ENCODE data around the gene CTAGE9.
"Not testable (repeated sequence)": the region's sequence is repeated elsewhere in the genome, so short reads cannot be mapped to it uniquely, and the experiment has no call there.

CTAGE9 gene

GRCh38 chr6:131710917-131711316, at the start of gene CTAGE9:
Gene CTAGE9 (minus strand): TSS chr6:131711017. CDS start chr6:131711017, 0 bp downstream.
- in situ Hi-C loops (cut with MboI; ENCODE audit: low sequenced_read_pairs) = not testable (repeated sequence)

- in situ Hi-C loops (cut with MboI; ENCODE audit: low sequenced_read_pairs) = no loop called here
These were observed 48.1 kb upstream of the CTAGE9 start for GRCh38 chr6:131758920-131759319.

GRCh38 chr6:131756039-131756438, 45.2 kb upstream of the CTAGE9 start:
- in situ Hi-C loops (cut with MboI; ENCODE audit: low sequenced_read_pairs) = no loop called here

- in situ Hi-C loops (cut with MboI; ENCODE audit: low sequenced_read_pairs) = no loop called here
These were observed 44.8 kb upstream of the CTAGE9 start for GRCh38 chr6:131755597-131755996.

GRCh38 chr6:131754715-131755567, 44.1 kb upstream of the CTAGE9 start:
- in situ Hi-C loops (cut with MboI; ENCODE audit: low sequenced_read_pairs) = no loop called here

GRCh38 chr6:131754088-131754487, 43.3 kb upstream of the CTAGE9 start:
- in situ Hi-C loops (cut with MboI; ENCODE audit: low sequenced_read_pairs) = no loop called here

GRCh38 chr6:131751012-131751715, 40.3 kb upstream of the CTAGE9 start:
- in situ Hi-C loops (cut with MboI; ENCODE audit: low sequenced_read_pairs) = not testable (repeated sequence)

- in situ Hi-C loops (cut with MboI; ENCODE audit: low sequenced_read_pairs) = no loop called here
These were observed 38.2 kb upstream of the CTAGE9 start for GRCh38 chr6:131749023-131749422.

- in situ Hi-C loops (cut with MboI; ENCODE audit: low sequenced_read_pairs) = no loop called here
These were observed 37.1 kb upstream of the CTAGE9 start for GRCh38 chr6:131747821-131748353.

- in situ Hi-C loops (cut with MboI; ENCODE audit: low sequenced_read_pairs) = no loop called here
These were observed 34.7 kb upstream of the CTAGE9 start for GRCh38 chr6:131745476-131745875.

GRCh38 chr6:131744432-131745287, 33.8 kb upstream of the CTAGE9 start:
- in situ Hi-C loops (cut with MboI; ENCODE audit: low sequenced_read_pairs) = no loop called here

- in situ Hi-C loops (cut with MboI; ENCODE audit: low sequenced_read_pairs) = no loop called here
These were observed 31.0 kb upstream of the CTAGE9 start for GRCh38 chr6:131741688-131742393.

GRCh38 chr6:131740161-131740560, 29.3 kb upstream of the CTAGE9 start:
- in situ Hi-C loops (cut with MboI; ENCODE audit: low sequenced_read_pairs) = no loop called here

- in situ Hi-C loops (cut with MboI; ENCODE audit: low sequenced_read_pairs) = no loop called here
These were observed 28.3 kb upstream of the CTAGE9 start for GRCh38 chr6:131739136-131739535.

GRCh38 chr6:131736811-131737210, 26.0 kb upstream of the CTAGE9 start:
- in situ Hi-C loops (cut with MboI; ENCODE audit: low sequenced_read_pairs) = no loop called here

- in situ Hi-C loops (cut with MboI; ENCODE audit: low sequenced_read_pairs) = no loop called here
These were observed 25.3 kb upstream of the CTAGE9 start for GRCh38 chr6:131736003-131736596.

- in situ Hi-C loops (cut with MboI; ENCODE audit: low sequenced_read_pairs) = no loop called here
These were observed 22.7 kb upstream of the CTAGE9 start for GRCh38 chr6:131733376-131734016.

- in situ Hi-C loops (cut with MboI; ENCODE audit: low sequenced_read_pairs) = no loop called here
These were observed 20.4 kb upstream of the CTAGE9 start for GRCh38 chr6:131731224-131731623.

GRCh38 chr6:131730264-131730663, 19.4 kb upstream of the CTAGE9 start:
- in situ Hi-C loops (cut with MboI; ENCODE audit: low sequenced_read_pairs) = no loop called here

All from HL-60/S4 (cell line).